Left ventricle myocardium inferior (tissue), 1 donor: ENCODE results near the gene MLIP. TPM values are rescaled to one million over a fixed set of nuclear protein-coding genes. Genes with fewer than 3 reads are reported as not detected.

Experiments used
- DNase-seq: peaks from one replicate; pipeline ENCODE4 v3.0.0-alpha.2; 2020
- H3K27ac ChIP-seq: fragments of 200-600 bp; replicated peaks from 2 replicates; pipeline ENCODE4 v1.8.0; 2021
- H3K27me3 ChIP-seq: fragments of 200-600 bp; 2 replicates; pipeline ENCODE4 v1.8.0; 2021; ENCODE audit warnings: low read depth
- H3K36me3 ChIP-seq: fragments of 200-600 bp; 2 replicates; pipeline ENCODE4 v1.8.0; 2021
- H3K4me1 ChIP-seq: fragments of 200-600 bp; 2 replicates; pipeline ENCODE4 v1.8.0; 2021
- H3K4me3 ChIP-seq: fragments of 200-600 bp; 2 replicates; pipeline ENCODE4 v1.8.0; 2021; ENCODE audit warnings: mild to moderate bottlenecking, moderate library complexity
- H3K9me3 ChIP-seq: fragments of 200-600 bp; replicated peaks from 2 replicates; pipeline ENCODE4 v1.8.0; 2021
- CTCF ChIP-seq: fragments of 200-600 bp; IDR thresholded peaks from 2 replicates; pipeline ENCODE4 v1.8.0; 2021; ENCODE audit warnings: antibody characterized with exemption, mild to moderate bottlenecking, borderline replicate concordance
- intact Hi-C: fragments of 100-400 bp; cut with micrococcal nuclease; formaldehyde crosslinking; loops from one replicate; pipeline ENCODE4 v1.11.0; 2022
- total RNA-seq: library from RNA; stranded (reverse); fragmentation: NEBNext Ultra II Directional; extraction: Animal tissue kit (Norgen Biotek cat#: 25700); gene quantifications from one replicate; pipeline ENCODE4 v1.2.1, GENCODE V29; 2021
- donor health status: DM: no; HTN: yes; CAD: no; lungs with severe emphysema.

Gene MLIP
- total RNA-seq, 1 donor from 2014 or later, result 397 TPM

- H3K27me3 ChIP-seq, result no peaks in the 10 kb centered on the region
- no peaks in the 10 kb centered on the region for H3K36me3 ChIP-seq
- no peaks in the 10 kb centered on the region for H3K9me3 ChIP-seq
- intact Hi-C loops, result no loop called here
- no peak for DNase-seq
- H3K27ac ChIP-seq, result no peak overlapping the region
- TF ChIP-seq CTCF, result no peak
- peaks cover 5% of the 10 kb centered on the region for H3K4me1 ChIP-seq
- H3K4me3 ChIP-seq, result no peak overlapping the region
Measured at GRCh38 chr6:54274383-54274782, 163.1 kb downstream of the MLIP start.

- DNase-seq, result no peak
- Histone ChIP-seq H3K9me3 (no peaks in the 10 kb centered on the region), H3K27ac (no peak overlapping the region), H3K36me3 (no peaks in the 10 kb centered on the region), H3K27me3 (no peaks in the 10 kb centered on the region), H3K4me3 (no peak overlapping the region), H3K4me1 (no peaks in the 10 kb centered on the region)
- no peak for TF ChIP-seq CTCF
- intact Hi-C loops, result no loop called here
Measured at GRCh38 chr6:54282186-54282585, 170.9 kb downstream of the MLIP start.

GRCh38 chr6:54284161-54284860, 173.1 kb downstream of the MLIP start:
- H3K4me1 ChIP-seq, result no peaks in the 10 kb centered on the region
- intact Hi-C loops, result no loop called here
- no peaks in the 10 kb centered on the region for H3K27me3 ChIP-seq
- no peaks in the 10 kb centered on the region for H3K36me3 ChIP-seq
- TF ChIP-seq CTCF, result no peak
- H3K4me3 ChIP-seq, result no peak overlapping the region
- no peaks in the 10 kb centered on the region for H3K9me3 ChIP-seq
- no peak for DNase-seq
- H3K27ac ChIP-seq, result no peak overlapping the region

- no peaks in the 10 kb centered on the region for H3K9me3 ChIP-seq
- H3K36me3 ChIP-seq, result no peaks in the 10 kb centered on the region
- H3K4me3 ChIP-seq, result no peak overlapping the region
- intact Hi-C loops, result no loop called here
- H3K27ac ChIP-seq, result no peak overlapping the region
- DNase-seq, result no peak
- TF ChIP-seq CTCF, result no peak
- H3K4me1 ChIP-seq, result no peaks in the 10 kb centered on the region
- no peaks in the 10 kb centered on the region for H3K27me3 ChIP-seq
Measured at GRCh38 chr6:54285595-54285994, 174.4 kb downstream of the MLIP start.

GRCh38 chr6:54286141-54286540, 174.9 kb downstream of the MLIP start:
- Histone ChIP-seq H3K4me1 (no peaks in the 10 kb centered on the region), H3K27ac (no peak overlapping the region), H3K9me3 (no peaks in the 10 kb centered on the region), H3K4me3 (no peak overlapping the region), H3K27me3 (no peaks in the 10 kb centered on the region), H3K36me3 (no peaks in the 10 kb centered on the region)
- intact Hi-C loops, result no loop called here
- no peak for TF ChIP-seq CTCF
- no peak for DNase-seq

- Histone ChIP-seq H3K9me3 (no peaks in the 10 kb centered on the region), H3K27me3 (no peaks in the 10 kb centered on the region), H3K27ac (no peak overlapping the region), H3K36me3 (no peaks in the 10 kb centered on the region), H3K4me1 (no peaks in the 10 kb centered on the region), H3K4me3 (no peak overlapping the region)
- DNase-seq, result no peak
- no peak for TF ChIP-seq CTCF
- intact Hi-C loops, result no loop called here
Measured at GRCh38 chr6:54288474-54288873, 177.2 kb downstream of the MLIP start.
